HG03066 (cell line): ENCODE data around the gene OS9.
A peak's percentile ranks its signal among the peaks of the same experiment; 100 is the strongest.
"Not testable (repeated sequence)": the region's sequence is repeated elsewhere in the genome, so short reads cannot be mapped to it uniquely, and the experiment has no call there.

Experiments used
- ATAC-seq: cut with Tn5 transposase; IDR thresholded peaks from one replicate; pipeline ENCODE4 v1.9.1; 2021; ENCODE audit warnings: low read depth; ENCODE audit not compliant: unreplicated experiment

The OS9 gene

GRCh38 chr12:57693659-57694458 lies at the start of gene OS9:
TSS of gene OS9 (plus strand) at chr12:57694132. CDS start at chr12:57694162, 30 bp downstream.
- peak; percentile 95 for ATAC-seq

GRCh38 chr12:57645990-57646658 lies 47.8 kb upstream of the OS9 start:
- not testable (repeated sequence) for ATAC-seq

GRCh38 chr12:57646659-57647049 lies 47.3 kb upstream of the OS9 start:
- ATAC-seq: not testable (repeated sequence)

GRCh38 chr12:57654042-57654441 lies 39.9 kb upstream of the OS9 start:
- ATAC-seq: no peak

- ATAC-seq: no peak
Measured at GRCh38 chr12:57655541-57656240, 38.2 kb upstream of the OS9 start.

GRCh38 chr12:57656408-57656807 lies 37.5 kb upstream of the OS9 start:
- ATAC-seq: not testable (repeated sequence)

GRCh38 chr12:57657744-57658143 lies 36.2 kb upstream of the OS9 start:
- ATAC-seq: no peak

GRCh38 chr12:57658890-57659289 lies 35.0 kb upstream of the OS9 start:
- no peak for ATAC-seq

GRCh38 chr12:57661376-57661775 lies 32.6 kb upstream of the OS9 start:
- ATAC-seq: no peak

GRCh38 chr12:57665066-57665820 lies 28.7 kb upstream of the OS9 start:
- not testable (repeated sequence) for ATAC-seq

- ATAC-seq: no peak
Measured at GRCh38 chr12:57666897-57667296, 27.0 kb upstream of the OS9 start.

- not testable (repeated sequence) for ATAC-seq
Measured at GRCh38 chr12:57669691-57670090, 24.2 kb upstream of the OS9 start.

GRCh38 chr12:57671811-57672210 lies 22.1 kb upstream of the OS9 start:
- not testable (repeated sequence) for ATAC-seq

GRCh38 chr12:57672801-57673200 lies 21.1 kb upstream of the OS9 start:
- no peak for ATAC-seq

- no peak for ATAC-seq
Measured at GRCh38 chr12:57674691-57675090, 19.2 kb upstream of the OS9 start.

- not testable (repeated sequence) for ATAC-seq
Measured at GRCh38 chr12:57677947-57678346, 16.0 kb upstream of the OS9 start.

- ATAC-seq: no peak
Measured at GRCh38 chr12:57679697-57680096, 14.2 kb upstream of the OS9 start.

- ATAC-seq: no peak
Measured at GRCh38 chr12:57687862-57688261, 6.1 kb upstream of the OS9 start.

- no peak for ATAC-seq
Measured at GRCh38 chr12:57688931-57689330, 5.0 kb upstream of the OS9 start.

GRCh38 chr12:57692500-57692899 lies 1.4 kb upstream of the OS9 start:
- ATAC-seq: no peak

GRCh38 chr12:57693317-57693658 lies 644 bp upstream of the OS9 start:
- ATAC-seq: no peak
